ENCODE data around the gene IRF2.

DNA sequence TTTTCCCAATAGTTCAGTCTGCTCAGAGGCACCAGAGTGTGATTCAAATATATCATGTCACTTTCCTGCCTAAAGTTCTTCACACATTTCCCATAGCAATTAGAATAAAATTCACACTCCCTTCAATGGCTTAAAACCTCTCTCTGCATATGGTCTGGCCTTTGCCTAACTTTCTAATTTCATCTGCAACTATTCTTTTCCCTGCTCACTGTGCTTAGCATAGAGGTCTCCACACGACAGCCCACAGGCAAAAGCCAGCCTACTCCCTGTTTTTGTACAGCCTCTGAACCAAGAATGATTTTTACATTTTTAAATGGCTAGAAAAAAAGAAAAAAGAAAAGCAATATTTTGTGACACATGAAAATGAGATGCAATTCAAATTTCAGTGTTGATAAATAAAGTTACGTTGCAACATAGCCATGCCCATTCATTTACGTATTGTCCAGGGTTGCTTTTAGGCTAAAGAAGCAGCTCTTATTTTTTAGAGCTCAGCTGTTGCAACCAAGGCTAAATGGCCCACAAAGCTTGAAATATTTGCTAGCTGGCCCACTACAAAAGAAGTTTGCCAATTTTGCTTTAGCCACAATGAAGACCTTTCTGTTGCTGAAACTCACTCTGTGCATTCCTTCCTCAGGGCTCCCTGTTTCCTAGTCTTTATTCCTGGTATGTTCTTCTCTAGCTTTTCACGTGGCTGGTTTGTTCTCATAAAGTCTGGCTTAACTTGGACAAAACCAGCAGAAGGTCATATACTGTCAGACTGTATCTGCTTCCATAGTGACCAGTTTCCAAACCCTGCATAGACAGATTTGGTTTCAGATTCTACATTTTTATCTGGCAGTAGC, 26.6 kb upstream of the IRF2 start:
- TF ChIP-seq EZH2phosphoT487 (IDR thresholded peaks at IDR 0.05; ENCODE audit: insufficient read depth, low read depth) (no peak), EZH2 (IDR thresholded peaks at IDR 0.05; ENCODE audit: insufficient read depth, poor library complexity, severe bottlenecking) (no peak)

Measured in GM23248 (cell line).